GM11168 (cell line): ENCODE results near the gene SRRM2.
"Not testable (repeated sequence)": the region's sequence is repeated elsewhere in the genome, so short reads cannot be mapped to it uniquely, and the experiment has no call there.

Experiments used
- in situ Hi-C: fragments of 300-500 bp; cut with MboI; formaldehyde crosslinking; loops from one replicate; pipeline ENCODE4 v1.12.0; 2022; ENCODE audit warnings: low sequenced_read_pairs; ENCODE audit not compliant: unreplicated experiment

SRRM2 gene

DNA sequence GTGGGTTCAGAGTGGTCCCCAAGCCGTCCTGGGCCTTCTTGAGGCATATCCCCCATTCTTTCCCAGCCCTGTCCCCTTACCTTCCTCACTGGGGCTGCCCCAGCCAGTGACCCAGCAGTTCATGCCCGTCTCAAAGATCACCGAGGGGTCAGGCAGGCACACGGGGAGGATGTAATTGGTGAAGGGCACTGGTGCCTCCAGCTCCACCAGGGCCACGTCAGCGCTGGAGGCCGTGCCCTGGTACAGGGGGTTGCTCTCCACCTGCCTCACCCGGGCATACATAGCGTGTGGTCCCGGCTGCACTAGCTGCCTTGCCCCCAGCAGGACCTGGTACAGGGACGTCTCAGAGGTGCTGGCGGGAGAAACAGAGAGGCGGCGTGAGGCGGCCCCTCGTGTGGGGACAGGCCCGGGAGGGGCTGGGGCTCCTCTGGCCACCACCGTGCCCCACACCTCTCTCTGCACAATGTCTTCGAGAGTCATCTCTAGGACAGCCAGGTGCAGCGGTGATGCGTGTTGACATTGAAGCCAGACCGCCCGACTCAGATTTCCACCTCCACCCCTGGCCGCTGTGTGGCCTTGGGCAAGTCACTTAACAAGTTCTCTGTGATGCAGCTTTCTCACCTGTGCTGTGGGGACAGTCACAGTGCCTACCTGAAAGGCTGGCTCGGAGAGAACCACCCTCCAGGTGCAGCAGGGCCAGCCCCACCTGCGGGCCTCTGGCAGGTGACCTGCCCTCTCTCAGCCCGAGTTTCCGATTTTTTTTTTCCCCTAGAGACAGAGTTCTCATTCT, 38.3 kb upstream of the SRRM2 start:
- in situ Hi-C loops: no loop called here

GRCh38 chr16:2715064-2715463, 37.4 kb upstream of the SRRM2 start:
- in situ Hi-C loops: no loop called here

- in situ Hi-C loops: no loop called here
Measured at GRCh38 chr16:2715519-2715918, 36.9 kb upstream of the SRRM2 start.

- in situ Hi-C loops: no loop called here
Measured at GRCh38 chr16:2715966-2716885, 36.2 kb upstream of the SRRM2 start.

DNA sequence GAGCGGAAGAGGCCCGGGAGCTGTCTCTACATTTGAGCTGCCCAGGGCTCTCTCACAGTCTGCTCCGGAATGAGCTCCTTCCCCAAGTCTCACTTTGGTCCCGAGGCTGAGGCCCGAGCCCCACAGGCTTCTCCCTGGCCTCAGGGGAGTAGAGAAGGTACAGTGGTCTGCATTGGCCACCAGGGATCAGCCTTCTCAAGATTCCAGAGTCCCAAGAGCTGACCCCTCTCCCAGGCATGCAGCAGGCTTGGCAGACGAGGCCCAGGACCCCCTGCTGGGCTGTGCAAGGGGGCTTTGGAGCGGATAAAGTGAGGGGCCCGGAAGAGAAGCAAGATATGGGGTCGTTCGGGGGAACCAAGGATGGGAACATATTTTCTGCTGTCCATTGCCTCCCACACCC, 35.5 kb upstream of the SRRM2 start:
- in situ Hi-C loops: no loop called here

DNA sequence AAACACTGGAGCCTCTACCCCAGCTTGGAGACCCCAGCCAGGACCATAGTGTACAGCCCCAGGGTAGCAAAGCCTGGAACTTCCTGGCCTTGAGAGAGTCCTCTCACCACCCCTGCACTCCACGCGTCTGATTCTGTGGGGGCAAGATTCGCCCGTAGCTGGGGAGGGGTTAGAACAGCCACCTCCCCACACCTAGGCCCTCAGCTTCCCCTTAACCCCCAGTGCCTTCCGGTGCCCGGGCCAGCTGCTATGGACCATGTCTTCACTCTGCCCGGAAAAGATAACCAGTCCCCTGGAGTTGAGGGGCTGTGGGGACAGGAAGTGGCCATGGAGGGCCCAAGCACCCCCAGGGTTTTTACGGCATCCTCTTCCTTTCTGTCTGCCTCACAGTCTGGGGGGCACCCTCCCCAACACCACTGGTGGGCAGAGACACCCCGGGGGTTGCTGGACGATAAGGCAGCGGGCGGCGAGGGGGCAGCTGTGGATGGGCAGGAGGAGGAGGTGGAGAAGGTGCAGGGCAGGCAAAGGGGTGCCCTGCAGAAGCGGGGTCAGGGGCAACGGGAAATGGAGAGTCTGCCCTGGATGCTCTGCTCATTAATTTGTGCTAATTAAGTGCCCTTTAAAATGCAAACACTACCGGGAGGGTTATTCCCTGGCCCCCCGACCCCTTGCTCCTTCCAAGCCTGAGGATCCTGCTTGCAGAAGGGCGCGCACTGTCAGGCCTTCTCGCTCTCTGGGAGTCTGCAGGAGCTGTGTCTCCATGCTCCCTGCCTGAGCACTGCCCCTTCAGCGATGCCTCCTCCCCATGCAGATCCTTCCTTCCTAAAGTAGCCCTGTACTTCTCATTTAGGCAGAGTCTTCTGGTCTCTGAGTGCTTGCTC, 34.8 kb upstream of the SRRM2 start:
- in situ Hi-C loops: no loop called here

DNA sequence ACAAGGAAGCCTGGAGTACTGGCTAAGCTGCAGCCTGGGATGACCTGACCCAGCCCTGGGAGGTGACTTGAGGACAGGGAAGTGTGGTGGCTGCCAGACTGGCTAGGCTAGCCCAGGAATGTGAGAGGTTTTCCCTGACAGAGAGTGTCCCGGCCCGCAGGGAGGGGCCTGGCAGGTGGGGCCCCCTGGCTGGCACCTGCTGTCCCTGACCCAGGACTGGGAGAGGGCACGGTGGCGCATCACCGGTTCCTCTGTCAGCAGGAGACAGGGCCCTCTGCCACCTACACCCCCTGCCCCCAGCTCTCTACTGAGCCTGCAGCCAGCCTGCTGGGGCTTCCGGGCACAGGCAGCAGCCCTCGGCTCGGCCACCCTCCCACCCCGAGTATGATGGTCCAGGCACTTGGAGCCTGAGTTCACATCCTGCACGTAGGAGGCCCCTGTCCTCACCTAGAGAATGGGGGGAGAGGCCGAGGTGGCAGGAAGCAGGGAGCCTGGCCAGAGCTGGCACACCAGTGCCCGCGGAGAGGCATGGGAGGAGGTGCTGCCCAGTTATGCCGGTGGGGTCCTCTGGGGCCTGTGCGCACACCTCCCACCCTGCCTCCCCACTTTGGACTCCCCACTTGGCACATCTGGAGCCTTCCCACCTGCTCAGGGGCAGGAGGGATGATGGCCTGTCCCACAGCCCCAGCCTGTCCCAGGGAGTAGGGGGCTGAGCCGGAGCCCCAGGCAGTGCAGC, 32.9 kb upstream of the SRRM2 start:
- in situ Hi-C loops: no loop called here

DNA sequence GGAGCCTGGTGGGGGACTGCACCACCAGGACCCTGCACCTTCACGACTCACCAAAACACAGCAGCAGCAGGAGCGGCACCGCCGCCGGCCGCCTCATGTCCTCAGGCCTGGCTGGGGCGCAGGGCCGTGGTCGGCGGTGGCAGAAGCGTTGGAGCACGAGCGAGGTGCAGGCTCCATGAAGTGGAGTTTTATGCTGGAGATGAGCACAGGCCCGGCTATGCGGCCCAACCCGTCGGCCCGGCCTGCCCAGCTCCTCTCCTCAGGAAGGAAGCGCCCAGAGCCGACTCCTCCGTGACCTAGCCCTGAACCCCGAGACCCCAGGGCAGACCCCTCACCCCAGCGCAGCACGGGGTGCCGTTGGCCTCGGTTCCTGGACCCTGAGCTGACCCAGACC, 32.4 kb upstream of the SRRM2 start, which contains the start of gene PRSS27:
TSS of gene PRSS27 (minus strand) at position 161 of the 394 bp plus-strand sequence. CDS start at position 97, 64 bp downstream.
- in situ Hi-C loops: no loop called here

GRCh38 chr16:2720719-2721633, 31.5 kb upstream of the SRRM2 start:
- in situ Hi-C loops: no loop called here

DNA sequence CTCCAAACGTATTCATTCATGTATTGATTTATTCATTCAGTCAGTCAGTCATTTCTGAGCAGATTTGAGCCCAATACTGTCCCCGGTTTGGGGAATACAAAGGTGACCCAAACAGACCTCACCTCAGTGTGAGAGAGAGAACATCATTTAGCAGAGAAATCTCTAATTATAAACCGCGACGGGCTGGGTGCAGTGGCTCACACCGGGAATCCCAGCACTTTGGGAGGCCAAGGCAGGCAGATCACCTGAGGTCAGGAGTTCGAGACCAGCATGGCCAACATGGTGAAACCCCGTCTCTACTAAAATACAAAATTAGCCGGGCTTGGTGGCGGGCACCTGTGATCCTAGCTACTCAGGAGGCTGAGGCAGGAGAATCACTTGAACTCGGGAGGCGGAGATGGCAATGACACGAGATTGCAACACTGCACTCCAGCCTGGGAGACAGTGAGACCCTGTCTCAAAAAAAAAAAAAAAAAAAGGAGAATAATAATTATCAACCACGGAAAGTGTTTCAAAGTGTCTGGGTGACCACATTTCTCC, 30.7 kb upstream of the SRRM2 start:
- in situ Hi-C loops: not testable (repeated sequence)

GRCh38 chr16:2724088-2724676, 28.3 kb upstream of the SRRM2 start:
- in situ Hi-C loops: no loop called here

DNA sequence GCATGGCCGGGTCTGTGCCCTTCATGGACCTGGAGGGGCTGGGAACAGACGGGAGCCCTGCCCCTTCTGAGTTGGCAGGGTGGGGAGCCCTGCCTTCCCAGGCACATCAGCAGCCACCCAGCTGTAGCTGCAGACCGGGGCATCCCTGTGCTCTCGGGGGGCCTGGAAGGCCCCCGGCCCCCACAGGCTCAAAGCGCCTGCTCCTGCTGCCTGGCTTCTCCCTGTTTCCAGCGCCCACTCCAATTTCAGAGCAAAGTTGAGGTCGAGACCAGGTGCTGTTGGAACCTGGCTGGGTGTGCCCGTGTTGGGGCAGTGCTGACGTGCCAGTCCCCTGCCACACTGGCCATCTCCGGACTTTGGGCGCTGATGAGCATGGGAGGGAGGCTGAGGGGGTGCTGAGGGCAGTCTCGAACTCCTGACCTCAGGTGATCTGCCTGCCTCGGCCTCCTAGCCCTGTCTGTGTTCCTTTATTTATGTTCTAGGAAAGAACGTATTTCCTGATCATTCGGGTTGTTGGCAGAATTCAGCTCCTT, 27.6 kb upstream of the SRRM2 start:
- in situ Hi-C loops: no loop called here

DNA sequence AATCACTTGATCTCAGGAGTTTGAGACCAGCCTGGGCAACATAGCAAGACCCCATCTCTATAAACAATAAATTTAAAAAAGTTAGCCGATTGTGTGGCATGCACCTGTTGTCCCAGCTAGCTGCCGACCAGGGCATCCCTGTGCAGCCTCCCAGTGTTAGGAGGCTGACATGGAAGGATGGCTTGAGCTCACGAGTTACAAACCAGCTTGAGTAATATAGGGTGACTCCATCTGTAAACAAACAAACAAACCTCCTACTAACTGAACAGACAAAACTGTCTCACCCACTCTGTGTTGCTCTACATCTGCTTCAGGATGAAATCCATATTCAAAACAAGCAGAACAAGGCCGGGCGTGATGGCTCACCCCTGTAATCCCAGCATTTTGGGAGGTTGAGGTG, 25.5 kb upstream of the SRRM2 start:
- in situ Hi-C loops: no loop called here

DNA sequence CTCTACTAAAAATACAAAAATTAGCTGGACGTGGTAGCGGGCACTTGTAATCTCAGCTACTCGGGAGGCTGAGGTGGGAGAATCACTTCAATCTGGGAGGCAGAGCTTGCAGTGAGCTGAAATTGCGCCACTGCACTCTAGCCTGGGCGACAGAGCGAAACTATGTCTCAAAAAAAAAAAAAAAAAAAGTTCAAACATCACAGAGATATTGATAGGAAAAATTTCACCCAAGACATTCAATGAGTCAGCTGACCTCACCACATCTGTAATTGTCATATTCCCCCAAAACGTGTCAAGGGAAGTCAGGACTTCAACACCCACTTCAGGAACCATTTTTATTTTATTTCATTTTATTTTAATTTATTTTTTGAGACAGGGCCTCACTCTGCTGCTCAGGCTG, 24.4 kb upstream of the SRRM2 start:
- in situ Hi-C loops: no loop called here

- in situ Hi-C loops: no loop called here
Measured at GRCh38 chr16:2734844-2735515, 17.5 kb upstream of the SRRM2 start.

DNA sequence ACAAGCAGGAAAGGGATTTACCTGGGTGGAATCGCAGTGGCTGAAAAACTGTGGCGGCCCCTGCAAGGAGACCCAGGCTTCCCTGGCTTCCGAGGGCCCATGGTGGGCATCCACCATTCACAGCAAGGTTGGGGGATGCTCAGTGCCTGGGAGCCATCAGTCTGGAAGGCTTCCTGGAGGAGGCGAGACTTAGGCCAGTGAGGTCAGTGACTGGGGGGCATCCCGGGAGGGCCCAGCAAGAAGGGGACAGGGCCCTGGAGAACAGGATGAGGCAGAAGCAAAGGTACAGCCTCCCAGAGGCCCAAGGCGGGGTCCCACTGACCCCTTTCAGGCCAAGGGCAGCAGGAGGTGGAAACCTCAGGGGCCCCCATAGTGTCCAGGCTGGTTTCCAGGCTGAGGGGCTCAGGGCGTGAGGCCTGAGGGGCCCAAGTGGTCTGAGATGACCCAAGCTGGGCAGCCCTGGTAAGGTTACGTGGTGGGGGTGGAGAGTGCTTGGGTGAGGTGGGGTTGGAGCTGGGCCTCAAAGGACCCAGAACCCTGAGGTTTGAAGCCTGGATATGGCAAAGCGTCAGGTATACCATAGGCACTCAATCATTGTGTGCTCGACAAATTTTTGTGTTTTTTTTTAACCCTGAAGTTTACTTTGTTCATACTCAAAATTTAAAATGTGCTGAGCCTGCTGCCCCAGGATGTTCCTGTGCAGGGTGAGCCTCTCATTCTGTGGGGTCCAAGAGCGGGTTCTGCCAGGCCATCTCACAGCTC, 15.8 kb upstream of the SRRM2 start:
- in situ Hi-C loops: no loop called here

- in situ Hi-C loops: no loop called here
Measured at GRCh38 chr16:2737238-2737605, 15.2 kb upstream of the SRRM2 start.
